GM23338 (cell line): ENCODE measurements around the gene TBC1D5. TPM values are rescaled to one million over a fixed set of nuclear protein-coding genes. Genes with fewer than 3 reads are reported as not detected.

Experiments used
- ATAC-seq: fragments of 200-7000 bp; cut with Tn5 transposase; 3 replicates; pipeline ENCODE4 v1.9.1; 2020
- DNase-seq: peaks from one replicate; pipeline ENCODE4 v3.0.0-alpha.2; 2015; ENCODE audit warnings: low spot score
- H2AFZ ChIP-seq: fragments of 200-600 bp; sonication (generic); 2 replicates; pipeline ENCODE4 v1.8.0; 2016; ENCODE audit warnings: antibody characterized with exemption, mild to moderate bottlenecking, moderate library complexity
- H3F3A ChIP-seq: fragments of 200-600 bp; sonication (generic); replicated peaks from 2 replicates; pipeline ENCODE4 v1.8.0; 2017; ENCODE audit warnings: antibody characterized with exemption, mixed run types, low read depth
- H3K27ac ChIP-seq: fragments of 200-600 bp; sonication (generic); 2 replicates; pipeline ENCODE4 v1.6.1; 2016; ENCODE audit warnings: low read depth
- H3K27me3 ChIP-seq: fragments of 200-600 bp; sonication (generic); 2 replicates; pipeline ENCODE4 v1.8.0; 2016; ENCODE audit warnings: mild to moderate bottlenecking, mixed run types, moderate library complexity; ENCODE audit not compliant: insufficient read depth
- H3K36me3 ChIP-seq: fragments of 200-600 bp; sonication (generic); 2 replicates; pipeline ENCODE4 v1.8.0; 2016; ENCODE audit warnings: mild to moderate bottlenecking; ENCODE audit not compliant: insufficient read depth
- H3K4me1 ChIP-seq: fragments of 200-600 bp; sonication (generic); 2 replicates; pipeline ENCODE4 v1.8.0; 2016; ENCODE audit warnings: mild to moderate bottlenecking, moderate library complexity; ENCODE audit not compliant: insufficient read depth
- H3K4me2 ChIP-seq: fragments of 200-600 bp; sonication (generic); 2 replicates; pipeline ENCODE4 v1.7.1; 2017; ENCODE audit warnings: mixed run types
- H3K4me3 ChIP-seq: fragments of 200-600 bp; sonication (generic); 2 replicates; pipeline ENCODE4 v1.6.1; 2016; ENCODE audit warnings: mixed run types
- H3K79me2 ChIP-seq: fragments of 200-600 bp; sonication (generic); replicated peaks from 2 replicates; pipeline ENCODE4 v1.8.0; 2017; ENCODE audit warnings: mild to moderate bottlenecking; ENCODE audit not compliant: insufficient read depth
- H3K9me2 ChIP-seq: fragments of 200-600 bp; sonication (generic); 2 replicates; pipeline ENCODE4 v1.8.0; 2017; ENCODE audit not compliant: insufficient read depth
- H4K20me1 ChIP-seq: fragments of 200-600 bp; sonication (generic); replicated peaks from 2 replicates; pipeline ENCODE4 v1.8.0; 2017; ENCODE audit warnings: mild to moderate bottlenecking; ENCODE audit not compliant: insufficient read depth
- H3K27ac Mint-ChIP-seq: 2 replicates; pipeline ENCODE4 v1.8.0; 2020; ENCODE audit warnings: inconsistent platforms, mild to moderate bottlenecking, moderate library complexity, mixed read lengths
- H3K27me3 Mint-ChIP-seq: 3 replicates; pipeline ENCODE4 v1.8.0; 2022; ENCODE audit warnings: low read depth, mild to moderate bottlenecking, moderate library complexity, mixed read lengths, inconsistent platforms; ENCODE audit not compliant: insufficient read depth, poor library complexity
- H3K36me3 Mint-ChIP-seq: 3 replicates; pipeline ENCODE4 v1.8.0; 2021; ENCODE audit warnings: low read depth, mild to moderate bottlenecking, inconsistent platforms, moderate library complexity, mixed read lengths
- H3K4me1 Mint-ChIP-seq: 3 replicates; pipeline ENCODE4 v1.8.0; 2020; ENCODE audit warnings: mild to moderate bottlenecking, inconsistent platforms, mixed read lengths
- H3K4me3 Mint-ChIP-seq: 3 replicates; pipeline ENCODE4 v1.8.0; 2021; ENCODE audit warnings: moderate library complexity, mild to moderate bottlenecking, inconsistent platforms, mixed read lengths
- H3K9me3 Mint-ChIP-seq: 3 replicates; pipeline ENCODE4 v1.8.0; 2020; ENCODE audit warnings: moderate library complexity, mild to moderate bottlenecking, inconsistent platforms, mixed read lengths
- CREB1 ChIP-seq: fragments of 250-450 bp; sonication (Bioruptor Pico); IDR thresholded peaks from 2 replicates; pipeline ENCODE4 v1.5.0; 2020; ENCODE audit warnings: low read depth, mild to moderate bottlenecking, moderate library complexity
- CTCF ChIP-seq, 2 experiments: fragments of 200-600 bp in 1 of 2; sonication (generic) in 1 of 2; conservative IDR thresholded peaks; 2 replicates each; pipeline versions ENCODE4 v1.5.1 to v1.6.1; 2016 to 2017; ENCODE audit warnings: antibody characterized with exemption in 2 of 2, low read depth in 2 of 2, mild to moderate bottlenecking in 2 of 2, moderate library complexity in 1 of 2
- ETS1 ChIP-seq: IDR thresholded peaks from 2 replicates; pipeline ENCODE4 v1.6.1; 2016; ENCODE audit warnings: antibody characterized with exemption
- EZH2 ChIP-seq: fragments of 200-600 bp; sonication (generic); IDR thresholded peaks from one replicate; pipeline ENCODE4 v1.8.0; 2017; ENCODE audit warnings: antibody characterized with exemption, mild to moderate bottlenecking, low read depth; ENCODE audit not compliant: unreplicated experiment
- EZH2phosphoT487 ChIP-seq: fragments of 200-600 bp; sonication (generic); IDR thresholded peaks from one replicate; pipeline ENCODE4 v1.8.1; 2018; ENCODE audit warnings: antibody characterized with exemption; ENCODE audit not compliant: unreplicated experiment
- JUNB ChIP-seq: IDR thresholded peaks from one replicate; pipeline ENCODE4 v1.6.1; 2016; ENCODE audit warnings: antibody characterized with exemption; ENCODE audit not compliant: unreplicated experiment
- NANOG ChIP-seq: IDR thresholded peaks from 2 replicates; pipeline ENCODE4 v1.6.1; 2016; ENCODE audit warnings: antibody characterized with exemption, borderline replicate concordance
- POLR2AphosphoS5 ChIP-seq: IDR thresholded peaks from 2 replicates; pipeline ENCODE4 v1.6.1; 2016; ENCODE audit warnings: antibody characterized with exemption, low read depth
- REST ChIP-seq: IDR thresholded peaks from one replicate; pipeline ENCODE4 v1.6.1; 2018; ENCODE audit warnings: antibody characterized with exemption; ENCODE audit not compliant: unreplicated experiment
- STAT1 ChIP-seq: IDR thresholded peaks from one replicate; pipeline ENCODE4 v1.6.1; 2016; ENCODE audit warnings: antibody characterized with exemption; ENCODE audit not compliant: unreplicated experiment
- ZNF114 ChIP-seq: fragments of 250-450 bp; sonication (Bioruptor Pico); IDR thresholded peaks from 2 replicates; pipeline ENCODE4 v1.5.0; 2020; ENCODE audit warnings: mild to moderate bottlenecking, moderate library complexity
- ZNF331 ChIP-seq: fragments of 250-450 bp; sonication (Bioruptor Pico); IDR thresholded peaks from 2 replicates; pipeline ENCODE4 v1.5.0; 2020; ENCODE audit warnings: low read depth, mild to moderate bottlenecking, moderate library complexity
- polyA plus RNA-seq: library from polyadenylated mRNA; unstranded; fragments of >200 nt; fragmentation: Nextera tagmentation; extraction: Ambion mirVana; gene quantifications from 2 replicates; pipeline ENCODE4 v1.2.1, GENCODE V29; 2016
- total RNA-seq: library from RNA; depleted of rRNA; stranded (reverse); fragments of >200 nt; shearing (Covaris generic); gene quantifications from 2 replicates; pipeline ENCODE4 v1.2.3, GENCODE V29; 2014

Gene TBC1D5
- total and polyA plus RNA-seq, 2 experiments from 2014 or later = 21.8 to 48.1 TPM

DNA sequence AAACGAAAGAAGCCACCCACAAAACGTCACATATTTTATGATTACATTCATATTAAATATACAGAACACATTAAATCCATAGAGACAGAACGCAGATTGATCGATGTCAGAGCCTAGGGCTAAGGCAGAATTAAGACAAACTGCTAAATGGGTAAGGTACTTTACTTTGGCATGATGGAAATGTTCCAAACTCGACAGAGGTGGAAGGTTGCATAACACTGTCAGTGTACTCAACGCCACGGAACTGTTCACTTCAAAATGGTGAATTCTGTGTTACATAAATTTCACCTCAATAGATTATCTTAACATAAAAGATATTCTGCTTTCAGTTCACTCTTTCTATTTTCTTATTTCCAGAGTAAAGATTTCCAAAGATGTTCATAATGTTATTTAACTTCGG, 158.4 kb downstream of the TBC1D5 start:
- Histone ChIP-seq H3F3A (no peaks in the 10 kb centered on the region), H2AFZ (no peak overlapping the region), H3K9me2 (no peaks in the 10 kb centered on the region), H3K27ac (no peak overlapping the region), H3K79me2 (no peaks in the 10 kb centered on the region), H3K4me2 (no peak overlapping the region), H3K4me1 (no peaks in the 10 kb centered on the region), H3K36me3 (no peaks in the 10 kb centered on the region), H4K20me1 (no peaks in the 10 kb centered on the region), H3K27me3 (no peaks in the 10 kb centered on the region), H3K4me3 (no peak overlapping the region)
- no peaks in the 10 kb centered on the region; the same call in 2 of the 3 replicates for H3K36me3 Mint-ChIP-seq
- H3K4me3 Mint-ChIP-seq = no peak overlapping the region
- TF ChIP-seq STAT1 = no peak
- TF ChIP-seq ZNF331 (CRISPR knock-in tag) = no peak
- no peak for TF ChIP-seq CREB1
- TF ChIP-seq EZH2 = no peak
- no peak for TF ChIP-seq CTCF (conservative IDR thresholded peaks at IDR 0.05; ENCODE audit: low read depth in 2 of 2)
- no peak for TF ChIP-seq ZNF114 (CRISPR knock-in tag)
- TF ChIP-seq REST = no peak
- no peak for TF ChIP-seq NANOG
- no peak for TF ChIP-seq EZH2phosphoT487
- ATAC-seq (no peak), DNase-seq (no peak)
- peaks cover 8% of the 10 kb centered on the region; the same call in 2 of the 3 replicates for H3K4me1 Mint-ChIP-seq
- no peaks in the 10 kb centered on the region for H3K27me3 Mint-ChIP-seq
- H3K27ac Mint-ChIP-seq = no peak overlapping the region
- H3K9me3 Mint-ChIP-seq = no peaks in the 10 kb centered on the region

DNA sequence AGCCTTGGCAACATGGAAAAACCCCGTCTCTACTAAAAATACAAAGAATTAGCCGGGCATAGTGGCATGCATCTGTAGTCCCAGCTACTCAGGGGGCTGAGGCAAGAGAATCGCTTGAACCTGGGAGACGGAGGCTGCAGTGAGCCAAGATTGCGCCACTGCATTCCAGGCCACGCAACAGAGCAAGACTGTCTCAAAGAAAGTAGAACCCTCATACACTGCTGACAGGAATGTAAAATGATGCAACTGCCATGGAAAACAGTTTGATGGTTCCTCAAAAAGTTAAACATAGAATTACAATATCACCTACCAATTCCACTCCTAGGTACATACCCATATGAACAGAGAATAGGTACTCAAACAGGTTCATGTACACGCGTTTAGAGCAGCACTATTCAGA, 158.9 kb downstream of the TBC1D5 start:
- H3K4me1 Mint-ChIP-seq = peaks cover 8% of the 10 kb centered on the region; the same call in 2 of the 3 replicates
- no peaks in the 10 kb centered on the region for H3K36me3 ChIP-seq
- no peak for ATAC-seq

More for the DNA sequence above, 158.9 kb downstream of the TBC1D5 start:
- H3K4me3 Mint-ChIP-seq = no peak overlapping the region
- no peaks in the 10 kb centered on the region for H3K9me3 Mint-ChIP-seq
- no peaks in the 10 kb centered on the region for H3K36me3 Mint-ChIP-seq
- H3K4me2 ChIP-seq = no peak overlapping the region
- H3K79me2 ChIP-seq = no peaks in the 10 kb centered on the region
- H3K27ac ChIP-seq = no peak overlapping the region
- no peaks in the 10 kb centered on the region for H3K27me3 ChIP-seq
- TF ChIP-seq EZH2phosphoT487 = no peak
- no peak for TF ChIP-seq NANOG
- TF ChIP-seq ZNF331 (CRISPR knock-in tag) = no peak
- no peak for TF ChIP-seq JUNB
- no peak for TF ChIP-seq EZH2
- no peak for TF ChIP-seq POLR2AphosphoS5
- TF ChIP-seq ETS1 = no peak
- H3K27ac Mint-ChIP-seq = no peak overlapping the region
- no peaks in the 10 kb centered on the region for H3K4me1 ChIP-seq
- no peak overlapping the region for H2AFZ ChIP-seq
- no peaks in the 10 kb centered on the region for H4K20me1 ChIP-seq
- H3F3A ChIP-seq = no peaks in the 10 kb centered on the region
- no peaks in the 10 kb centered on the region for H3K9me2 ChIP-seq
- H3K27me3 Mint-ChIP-seq = no peaks in the 10 kb centered on the region
- DNase-seq = no peak
- no peak overlapping the region for H3K4me3 ChIP-seq
